GM13977 (cell line): Measurements from ENCODE around the gene ST7L.

ENCODE experiments used
- DNase-seq: peaks from one replicate; pipeline ENCODE4 v3.0.0; 2012; ENCODE audit warnings: low spot score
- CTCF ChIP-seq: IDR thresholded peaks from 2 replicates; pipeline ENCODE4 v1.5.1; 2012; ENCODE audit warnings: mild to moderate bottlenecking, control low read depth; ENCODE audit not compliant: insufficient read depth; ENCODE audit errors: extremely low read depth, missing control alignments
- in situ Hi-C: fragments of 300-500 bp; cut with MboI; formaldehyde crosslinking; loops from one replicate; pipeline ENCODE4 v1.12.0; 2022; ENCODE audit warnings: low sequenced_read_pairs, low pct_unique_long_range_greater_than_20kb, mixed read lengths, inconsistent platforms; ENCODE audit not compliant: unreplicated experiment

The ST7L gene

GRCh38 chr1:112517231-112517630, 101.7 kb downstream of the ST7L start:
- no peak for DNase-seq
- no peak for TF ChIP-seq CTCF
- in situ Hi-C loops: no loop called here

- DNase-seq: no peak
- in situ Hi-C loops: no loop called here
- TF ChIP-seq CTCF: no peak
These were observed 102.8 kb downstream of the ST7L start for GRCh38 chr1:112516141-112516540.

- TF ChIP-seq CTCF: no peak
- in situ Hi-C loops: no loop called here
- DNase-seq: no peak
These were observed 103.5 kb downstream of the ST7L start for GRCh38 chr1:112515311-112516009.

- no peak for TF ChIP-seq CTCF
- no peak for DNase-seq
- in situ Hi-C loops: no loop called here
These were observed 104.0 kb downstream of the ST7L start for GRCh38 chr1:112514901-112515300.

- in situ Hi-C loops: no loop called here
- TF ChIP-seq CTCF: no peak
These were observed 105.7 kb downstream of the ST7L start for GRCh38 chr1:112513112-112513870.

GRCh38 chr1:112511897-112512296, 107.0 kb downstream of the ST7L start:
- no peak for DNase-seq
- in situ Hi-C loops: no loop called here
- TF ChIP-seq CTCF: no peak

More at GRCh38 chr1:112513112-112513870, 105.7 kb downstream of the ST7L start:
- DNase-seq: no peak
